Measurements from ENCODE around the gene PCDHGA8.
"Not testable (repeated sequence)": the region's sequence is repeated elsewhere in the genome, so short reads cannot be mapped to it uniquely, and the experiment has no call there.

DNA sequence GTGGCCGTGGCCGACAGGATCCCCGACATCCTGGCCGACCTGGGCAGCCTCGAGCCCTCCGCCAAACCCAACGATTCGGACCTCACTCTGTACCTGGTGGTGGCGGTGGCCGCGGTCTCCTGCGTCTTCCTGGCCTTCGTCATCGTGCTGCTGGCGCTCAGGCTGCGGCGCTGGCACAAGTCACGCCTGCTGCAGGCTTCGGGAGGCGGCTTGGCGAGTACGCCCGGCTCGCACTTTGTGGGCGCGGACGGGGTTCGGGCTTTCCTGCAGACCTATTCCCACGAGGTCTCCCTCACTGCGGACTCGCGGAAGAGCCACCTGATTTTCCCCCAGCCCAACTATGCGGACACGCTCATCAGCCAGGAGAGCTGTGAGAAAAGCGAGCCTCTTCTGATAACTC lies 46.4 kb upstream of the PCDHGA8 start:
- TF ChIP-seq, protein P1, sequence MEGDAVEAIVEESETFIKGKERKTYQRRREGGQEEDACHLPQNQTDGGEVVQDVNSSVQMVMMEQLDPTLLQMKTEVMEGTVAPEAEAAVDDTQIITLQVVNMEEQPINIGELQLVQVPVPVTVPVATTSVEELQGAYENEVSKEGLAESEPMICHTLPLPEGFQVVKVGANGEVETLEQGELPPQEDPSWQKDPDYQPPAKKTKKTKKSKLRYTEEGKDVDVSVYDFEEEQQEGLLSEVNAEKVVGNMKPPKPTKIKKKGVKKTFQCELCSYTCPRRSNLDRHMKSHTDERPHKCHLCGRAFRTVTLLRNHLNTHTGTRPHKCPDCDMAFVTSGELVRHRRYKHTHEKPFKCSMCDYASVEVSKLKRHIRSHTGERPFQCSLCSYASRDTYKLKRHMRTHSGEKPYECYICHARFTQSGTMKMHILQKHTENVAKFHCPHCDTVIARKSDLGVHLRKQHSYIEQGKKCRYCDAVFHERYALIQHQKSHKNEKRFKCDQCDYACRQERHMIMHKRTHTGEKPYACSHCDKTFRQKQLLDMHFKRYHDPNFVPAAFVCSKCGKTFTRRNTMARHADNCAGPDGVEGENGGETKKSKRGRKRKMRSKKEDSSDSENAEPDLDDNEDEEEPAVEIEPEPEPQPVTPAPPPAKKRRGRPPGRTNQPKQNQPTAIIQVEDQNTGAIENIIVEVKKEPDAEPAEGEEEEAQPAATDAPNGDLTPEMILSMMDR (IDR thresholded peaks at IDR 0.05): not testable (repeated sequence)
- not testable (repeated sequence) for TF ChIP-seq POLR2A (IDR thresholded peaks at IDR 0.05)

Data from heart left ventricle (tissue), 13 donors.